Measurements from ENCODE around the gene TBC1D10B.

DNA sequence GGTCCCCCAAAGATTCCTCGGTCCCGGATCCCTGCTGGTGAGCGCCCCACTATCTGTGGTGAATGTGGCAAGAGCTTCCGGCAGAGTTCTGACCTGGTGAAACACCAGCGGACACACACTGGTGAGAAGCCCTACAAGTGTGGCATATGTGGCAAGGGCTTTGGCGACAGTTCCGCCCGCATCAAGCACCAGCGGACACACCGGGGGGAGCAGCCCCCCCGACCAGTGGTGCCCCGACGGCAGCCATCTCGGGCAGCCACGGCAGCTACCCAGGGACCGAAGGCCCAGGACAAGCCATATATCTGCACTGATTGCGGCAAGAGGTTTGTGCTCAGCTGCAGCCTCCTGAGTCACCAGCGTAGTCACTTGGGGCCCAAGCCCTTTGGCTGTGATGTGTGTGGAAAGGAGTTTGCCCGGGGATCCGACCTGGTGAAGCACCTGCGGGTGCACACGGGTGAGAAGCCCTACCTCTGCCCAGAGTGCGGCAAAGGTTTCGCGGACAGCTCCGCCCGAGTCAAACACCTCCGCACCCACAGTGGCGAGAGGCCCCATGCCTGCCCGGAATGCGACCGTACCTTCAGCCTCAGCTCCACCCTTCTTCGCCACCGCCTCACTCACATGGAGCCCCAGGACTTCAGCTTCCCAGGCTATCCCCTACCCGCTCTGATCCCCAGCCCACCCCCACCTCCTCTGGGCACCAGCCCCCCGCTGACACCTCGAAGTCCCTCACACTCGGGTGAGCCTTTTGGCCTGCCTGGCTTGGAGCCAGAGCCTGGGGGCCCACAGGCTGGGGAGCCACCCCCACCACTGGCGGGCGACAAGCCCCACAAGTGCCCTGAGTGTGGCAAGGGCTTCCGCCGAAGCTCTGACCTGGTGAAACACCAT, 27.7 kb upstream of the TBC1D10B start:
- TF ChIP-seq RARB (CRISPR knock-in tag; IDR thresholded peaks at IDR 0.05) (no peak), SNAI2 (CRISPR knock-in tag; IDR thresholded peaks at IDR 0.05) (no peak), BACH2 (CRISPR knock-in tag; IDR thresholded peaks at IDR 0.05; ENCODE audit: borderline replicate concordance) (no peak), ZFP3 (CRISPR knock-in tag; IDR thresholded peaks at IDR 0.05) (no peak), ZC3H10 (CRISPR knock-in tag; IDR thresholded peaks at IDR 0.05) (no peak), ZFP30 (CRISPR knock-in tag; IDR thresholded peaks at IDR 0.05) (no peak), ZNF565 (CRISPR knock-in tag; conservative IDR thresholded peaks at IDR 0.05; ENCODE audit: low read depth) (no peak), CSDC2 (CRISPR knock-in tag; IDR thresholded peaks at IDR 0.05) (no peak), ARNTL (CRISPR knock-in tag; IDR thresholded peaks at IDR 0.05; ENCODE audit: borderline replicate concordance, low read depth) (no peak), ZNF8 (CRISPR knock-in tag; IDR thresholded peaks at IDR 0.05) (no peak), PPARA (CRISPR knock-in tag; IDR thresholded peaks at IDR 0.05; ENCODE audit: borderline replicate concordance) (no peak)
- TF ChIP-seq, protein P1, sequence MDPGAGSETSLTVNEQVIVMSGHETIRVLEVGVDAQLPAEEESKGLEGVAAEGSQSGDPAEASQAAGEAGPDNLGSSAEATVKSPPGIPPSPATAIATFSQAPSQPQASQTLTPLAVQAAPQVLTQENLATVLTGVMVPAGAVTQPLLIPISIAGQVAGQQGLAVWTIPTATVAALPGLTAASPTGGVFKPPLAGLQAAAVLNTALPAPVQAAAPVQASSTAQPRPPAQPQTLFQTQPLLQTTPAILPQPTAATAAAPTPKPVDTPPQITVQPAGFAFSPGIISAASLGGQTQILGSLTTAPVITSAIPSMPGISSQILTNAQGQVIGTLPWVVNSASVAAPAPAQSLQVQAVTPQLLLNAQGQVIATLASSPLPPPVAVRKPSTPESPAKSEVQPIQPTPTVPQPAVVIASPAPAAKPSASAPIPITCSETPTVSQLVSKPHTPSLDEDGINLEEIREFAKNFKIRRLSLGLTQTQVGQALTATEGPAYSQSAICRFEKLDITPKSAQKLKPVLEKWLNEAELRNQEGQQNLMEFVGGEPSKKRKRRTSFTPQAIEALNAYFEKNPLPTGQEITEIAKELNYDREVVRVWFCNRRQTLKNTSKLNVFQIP (CRISPR knock-in tag; IDR thresholded peaks at IDR 0.05; ENCODE audit: borderline replicate concordance, low read depth), result no peak
- TF ChIP-seq, protein P2, sequence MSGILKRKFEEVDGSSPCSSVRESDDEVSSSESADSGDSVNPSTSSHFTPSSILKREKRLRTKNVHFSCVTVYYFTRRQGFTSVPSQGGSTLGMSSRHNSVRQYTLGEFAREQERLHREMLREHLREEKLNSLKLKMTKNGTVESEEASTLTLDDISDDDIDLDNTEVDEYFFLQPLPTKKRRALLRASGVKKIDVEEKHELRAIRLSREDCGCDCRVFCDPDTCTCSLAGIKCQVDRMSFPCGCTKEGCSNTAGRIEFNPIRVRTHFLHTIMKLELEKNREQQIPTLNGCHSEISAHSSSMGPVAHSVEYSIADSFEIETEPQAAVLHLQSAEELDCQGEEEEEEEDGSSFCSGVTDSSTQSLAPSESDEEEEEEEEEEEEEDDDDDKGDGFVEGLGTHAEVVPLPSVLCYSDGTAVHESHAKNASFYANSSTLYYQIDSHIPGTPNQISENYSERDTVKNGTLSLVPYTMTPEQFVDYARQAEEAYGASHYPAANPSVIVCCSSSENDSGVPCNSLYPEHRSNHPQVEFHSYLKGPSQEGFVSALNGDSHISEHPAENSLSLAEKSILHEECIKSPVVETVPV (CRISPR knock-in tag; IDR thresholded peaks at IDR 0.05), result no peak
- TF ChIP-seq, protein P3, sequence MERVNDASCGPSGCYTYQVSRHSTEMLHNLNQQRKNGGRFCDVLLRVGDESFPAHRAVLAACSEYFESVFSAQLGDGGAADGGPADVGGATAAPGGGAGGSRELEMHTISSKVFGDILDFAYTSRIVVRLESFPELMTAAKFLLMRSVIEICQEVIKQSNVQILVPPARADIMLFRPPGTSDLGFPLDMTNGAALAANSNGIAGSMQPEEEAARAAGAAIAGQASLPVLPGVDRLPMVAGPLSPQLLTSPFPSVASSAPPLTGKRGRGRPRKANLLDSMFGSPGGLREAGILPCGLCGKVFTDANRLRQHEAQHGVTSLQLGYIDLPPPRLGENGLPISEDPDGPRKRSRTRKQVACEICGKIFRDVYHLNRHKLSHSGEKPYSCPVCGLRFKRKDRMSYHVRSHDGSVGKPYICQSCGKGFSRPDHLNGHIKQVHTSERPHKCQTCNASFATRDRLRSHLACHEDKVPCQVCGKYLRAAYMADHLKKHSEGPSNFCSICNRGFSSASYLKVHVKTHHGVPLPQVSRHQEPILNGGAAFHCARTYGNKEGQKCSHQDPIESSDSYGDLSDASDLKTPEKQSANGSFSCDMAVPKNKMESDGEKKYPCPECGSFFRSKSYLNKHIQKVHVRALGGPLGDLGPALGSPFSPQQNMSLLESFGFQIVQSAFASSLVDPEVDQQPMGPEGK (CRISPR knock-in tag; IDR thresholded peaks at IDR 0.05; ENCODE audit: borderline replicate concordance), result no peak

All from SK-N-SH treated with all-trans-retinoic acid at 6 μM for 48 hours (cell line).